Measurements from ENCODE around the gene CAPN7.

The CAPN7 gene

GRCh38 chr3:15204005-15204404 is 2.0 kb upstream of the CAPN7 start:
- DNase-seq: no peak

DNA sequence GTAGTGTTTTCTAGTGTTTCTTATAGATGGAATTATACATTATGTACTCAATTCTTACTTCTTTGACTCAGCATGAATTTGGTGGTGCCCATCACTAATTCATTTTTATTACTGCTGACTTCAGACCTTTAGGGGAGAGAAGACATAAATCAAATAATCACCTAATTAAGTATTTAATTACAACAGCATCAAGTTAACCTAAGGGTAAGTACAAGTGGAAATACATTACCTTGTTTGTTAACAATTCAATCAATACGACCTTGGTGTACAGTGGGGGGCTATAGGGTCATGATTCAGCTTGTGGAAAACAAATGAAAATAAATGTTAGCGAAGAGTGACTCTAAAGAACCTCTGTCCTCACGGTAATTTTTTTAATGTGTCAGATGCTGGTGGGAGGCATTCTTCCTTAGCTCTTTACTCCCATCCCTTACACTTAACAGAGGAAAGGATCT is 538 bp upstream of the CAPN7 start:
- no peak for DNase-seq

DNA sequence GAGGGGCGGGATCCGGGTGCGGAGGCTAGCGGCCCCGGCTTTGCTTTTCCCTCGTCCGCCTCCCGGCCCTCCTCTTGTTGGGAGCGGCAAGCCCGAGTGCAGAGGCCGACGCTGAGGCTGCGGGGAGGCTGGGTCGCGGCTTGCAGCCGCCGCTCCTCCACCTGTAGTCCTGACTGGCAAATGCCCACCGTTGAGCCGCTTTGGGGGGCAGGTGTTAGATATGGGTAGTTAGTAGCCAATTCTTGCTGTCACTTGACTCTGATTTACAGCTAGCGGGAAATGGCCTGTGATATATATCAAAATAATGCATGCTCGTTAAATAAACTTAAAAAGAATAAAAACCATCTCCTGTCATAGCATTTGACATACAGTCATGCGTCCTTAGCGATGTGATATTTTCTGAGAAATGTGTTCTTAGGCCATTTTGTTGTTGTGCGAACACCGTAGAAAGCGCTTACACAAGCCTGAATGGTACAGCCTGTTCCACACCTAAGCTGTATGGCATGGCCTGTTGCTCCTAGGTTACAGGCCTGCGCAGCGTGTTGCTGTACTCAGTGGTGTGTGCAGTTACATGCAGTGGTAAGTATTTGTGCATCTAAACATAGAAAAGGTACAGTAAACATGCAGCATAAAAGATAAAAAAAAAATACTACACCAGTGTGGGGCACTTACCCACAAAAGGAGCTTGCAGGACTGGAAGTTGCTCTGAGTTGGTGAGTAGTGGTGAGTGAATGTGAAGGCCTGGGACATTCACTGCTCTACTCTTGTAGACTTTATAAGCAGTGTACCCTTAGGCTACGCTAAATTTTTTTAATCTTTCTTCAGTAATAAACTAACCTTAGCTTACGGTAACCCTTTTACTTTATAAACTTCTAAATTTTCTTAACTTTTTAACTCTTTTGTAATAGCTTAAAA is 873 bp downstream of the CAPN7 start:
- DNase-seq: no peak

GRCh38 chr3:15207836-15208504 is 1.9 kb downstream of the CAPN7 start:
- no peak for DNase-seq

DNA sequence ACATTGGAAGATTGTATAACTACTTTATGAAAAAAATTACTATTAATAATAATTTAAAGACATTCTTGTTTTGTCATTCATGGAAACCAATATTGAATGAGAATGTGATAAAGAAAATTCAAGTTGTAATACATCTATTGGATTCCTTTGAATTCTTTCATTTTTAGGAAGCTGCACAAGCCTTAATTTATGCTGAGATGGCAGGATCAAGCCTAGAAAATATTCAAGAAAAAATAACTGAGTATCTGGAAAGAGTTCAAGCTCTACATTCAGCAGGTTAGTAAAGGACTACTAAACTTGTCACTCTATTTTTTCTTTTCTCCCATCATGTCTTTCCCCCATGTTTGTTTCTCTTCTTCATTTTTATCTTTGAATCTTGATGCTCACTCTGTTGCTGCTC is 5.9 kb downstream of the CAPN7 start:
- DNase-seq: no peak

DNA sequence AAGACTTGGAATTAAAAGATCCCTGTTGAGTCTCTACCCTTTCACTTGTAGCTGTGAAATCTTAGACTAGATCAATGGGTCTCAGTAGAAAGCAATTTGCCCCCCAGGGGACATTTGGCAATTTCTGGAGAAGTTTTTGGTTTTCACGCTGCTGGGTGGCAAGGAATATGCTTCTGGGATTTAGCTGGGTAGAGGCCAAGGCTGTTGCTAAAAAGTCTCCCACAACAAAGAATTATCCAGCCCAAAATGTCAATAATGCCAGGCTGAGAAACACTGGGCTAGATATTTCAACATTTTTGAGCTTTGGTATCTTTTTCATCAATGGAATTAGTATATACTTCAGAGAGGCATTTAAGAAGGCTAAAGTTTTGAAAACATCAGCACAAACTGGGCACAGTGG is 8.7 kb downstream of the CAPN7 start:
- DNase-seq: no peak

DNA sequence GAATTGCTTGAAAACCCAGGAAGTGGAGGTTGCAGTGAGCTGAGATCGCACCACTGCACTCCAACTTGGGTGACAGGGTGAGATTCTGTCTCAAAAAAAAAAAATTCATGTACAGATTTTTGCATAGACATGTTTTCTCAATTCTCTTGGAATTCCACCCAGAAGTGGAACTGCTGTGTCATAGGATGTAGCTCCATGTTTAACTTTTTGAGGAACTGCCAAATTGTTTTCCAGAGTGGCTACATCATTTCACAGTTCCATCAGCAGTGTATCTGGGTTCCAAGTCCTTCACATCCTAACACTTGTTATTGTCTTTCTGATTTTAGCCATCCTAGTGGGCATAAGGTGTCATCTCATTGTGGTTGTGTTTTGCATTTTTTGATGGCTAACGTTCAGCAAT is 9.9 kb downstream of the CAPN7 start:
- DNase-seq: no peak

- no peak for DNase-seq
Observed at GRCh38 chr3:15216501-15216900, 10.5 kb downstream of the CAPN7 start.

GRCh38 chr3:15217011-15217671 is 11.1 kb downstream of the CAPN7 start:
- DNase-seq: no peak

GRCh38 chr3:15217841-15218267 is 11.8 kb downstream of the CAPN7 start:
- DNase-seq: no peak

GRCh38 chr3:15218689-15219088 is 12.6 kb downstream of the CAPN7 start:
- DNase-seq: no peak

GRCh38 chr3:15220056-15220455 is 14.0 kb downstream of the CAPN7 start:
- DNase-seq: no peak

GRCh38 chr3:15220661-15221060 is 14.6 kb downstream of the CAPN7 start:
- DNase-seq: no peak

DNA sequence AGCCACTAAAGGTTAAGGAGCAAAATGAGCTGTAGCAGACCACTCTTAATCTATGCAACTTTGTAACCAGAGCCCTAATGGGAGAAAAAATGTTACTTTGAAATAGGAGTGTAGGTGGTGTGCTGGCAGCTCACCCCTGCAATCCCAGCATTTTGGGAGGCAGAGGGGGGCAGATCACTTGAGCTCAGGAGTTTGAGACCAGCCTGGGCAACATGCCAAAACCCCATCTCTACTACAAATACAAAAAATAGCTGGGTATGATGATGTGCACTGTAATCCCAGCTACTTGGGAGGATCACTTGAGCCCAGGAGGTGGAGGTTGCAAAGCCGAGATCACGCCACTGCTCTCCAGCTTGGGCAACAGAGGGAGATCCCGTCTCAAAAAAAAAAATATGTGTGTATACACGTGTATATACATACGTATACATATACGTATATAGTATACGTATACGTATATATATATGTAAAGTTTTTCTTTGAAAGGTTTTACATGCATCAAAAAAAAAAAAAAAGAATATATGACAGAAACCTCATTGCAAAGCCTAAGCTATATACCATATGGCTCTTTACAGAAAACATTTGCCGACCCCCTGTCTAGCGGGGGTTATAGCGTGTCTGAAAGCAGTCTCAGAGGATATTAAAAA is 15.7 kb downstream of the CAPN7 start:
- DNase-seq: no peak

DNA sequence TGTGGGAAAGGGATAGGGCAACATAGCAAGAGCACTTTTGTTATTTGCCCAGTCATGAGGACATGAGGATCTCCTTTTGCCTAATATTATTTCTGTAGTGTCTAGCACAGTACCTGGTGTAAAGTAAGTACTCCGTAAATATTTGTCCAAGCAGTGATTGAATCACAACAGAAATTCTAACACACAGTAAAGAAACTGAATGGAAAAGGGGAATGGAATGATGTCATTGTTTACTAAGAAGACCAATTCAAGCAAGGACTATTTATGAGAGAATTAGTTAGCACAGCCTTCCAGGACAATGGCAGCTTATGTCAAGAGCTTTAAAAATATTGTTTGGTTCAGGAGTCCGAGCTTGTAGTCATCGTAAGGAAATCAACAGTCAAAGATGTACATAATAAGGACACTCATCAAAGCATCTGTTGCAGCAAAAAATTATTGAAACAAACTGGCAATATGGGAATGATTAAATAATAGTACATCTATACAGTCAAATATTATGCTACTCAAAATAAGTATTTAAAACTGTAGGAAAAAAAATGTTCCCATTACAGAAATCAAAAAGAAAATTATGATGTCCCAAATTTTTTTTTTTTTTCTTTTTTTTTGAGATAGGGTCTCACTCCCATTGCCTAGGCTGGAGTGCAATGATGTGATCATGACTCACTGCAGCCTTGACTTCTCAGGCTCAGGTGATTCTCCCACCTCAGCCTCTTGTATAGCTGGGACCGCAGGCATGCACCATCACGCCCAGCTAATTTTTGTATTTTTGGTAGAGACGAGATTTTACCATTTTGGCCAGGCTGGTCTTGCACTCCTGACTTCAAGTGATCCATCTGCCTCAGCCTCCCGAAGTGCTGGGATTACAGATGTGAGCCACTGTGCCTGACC is 17.9 kb downstream of the CAPN7 start:
- no peak for DNase-seq

- no peak for DNase-seq
Observed at GRCh38 chr3:15228147-15228546, 22.1 kb downstream of the CAPN7 start.

DNA sequence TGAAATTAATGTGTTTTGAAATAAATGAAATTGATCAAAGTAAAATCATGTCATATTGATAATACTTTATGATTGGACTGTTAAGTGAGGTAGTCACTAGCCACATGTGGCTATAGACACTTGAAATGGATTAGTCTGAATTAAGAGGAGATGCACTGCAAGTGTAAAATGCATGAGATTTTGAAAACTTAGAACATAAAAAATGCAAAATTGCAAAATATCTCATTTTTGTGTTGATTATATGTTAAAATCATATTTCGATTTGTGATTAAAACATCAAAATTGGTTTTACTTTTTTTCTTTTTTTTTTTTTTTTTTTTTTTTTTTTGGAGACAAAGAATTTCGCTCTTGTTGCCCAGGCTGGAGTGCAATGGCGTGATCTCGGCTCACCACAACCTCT is 23.2 kb downstream of the CAPN7 start:
- no peak for DNase-seq

- no peak for DNase-seq
Observed at GRCh38 chr3:15241341-15241740, 35.3 kb downstream of the CAPN7 start.

DNA sequence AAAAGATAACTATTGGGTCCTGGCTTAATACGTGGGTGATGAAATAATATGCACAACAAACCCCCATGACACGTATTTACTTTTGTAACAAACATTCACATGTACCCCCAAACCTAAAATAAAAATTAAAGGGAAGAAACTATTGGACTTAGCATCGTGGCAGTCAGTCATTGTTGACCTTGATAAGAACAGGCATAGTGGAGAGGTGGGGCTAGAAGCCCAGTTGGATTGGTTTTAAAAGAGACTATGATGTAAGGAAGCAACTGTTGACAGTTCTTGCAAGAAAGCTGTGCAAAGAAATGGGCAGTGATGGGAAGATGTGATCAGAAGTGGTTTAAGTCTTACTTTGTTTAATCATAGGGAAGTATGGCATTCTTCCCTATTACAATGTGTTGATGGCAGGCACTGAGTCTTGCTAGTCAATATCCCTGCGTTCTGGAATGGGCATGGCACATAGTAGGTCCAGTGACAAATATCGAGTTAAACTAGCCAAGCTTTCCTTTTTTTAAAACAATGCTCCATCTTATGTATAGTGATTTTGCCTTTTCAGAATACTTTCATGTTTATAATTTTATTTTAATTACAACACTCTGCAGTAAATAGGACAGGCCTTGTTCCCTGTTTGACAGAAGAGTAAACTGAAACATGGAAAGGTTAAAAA is 37.9 kb downstream of the CAPN7 start:
- DNase-seq: no peak

- DNase-seq: no peak
Observed at GRCh38 chr3:15246186-15246585, 40.1 kb downstream of the CAPN7 start.

DNA sequence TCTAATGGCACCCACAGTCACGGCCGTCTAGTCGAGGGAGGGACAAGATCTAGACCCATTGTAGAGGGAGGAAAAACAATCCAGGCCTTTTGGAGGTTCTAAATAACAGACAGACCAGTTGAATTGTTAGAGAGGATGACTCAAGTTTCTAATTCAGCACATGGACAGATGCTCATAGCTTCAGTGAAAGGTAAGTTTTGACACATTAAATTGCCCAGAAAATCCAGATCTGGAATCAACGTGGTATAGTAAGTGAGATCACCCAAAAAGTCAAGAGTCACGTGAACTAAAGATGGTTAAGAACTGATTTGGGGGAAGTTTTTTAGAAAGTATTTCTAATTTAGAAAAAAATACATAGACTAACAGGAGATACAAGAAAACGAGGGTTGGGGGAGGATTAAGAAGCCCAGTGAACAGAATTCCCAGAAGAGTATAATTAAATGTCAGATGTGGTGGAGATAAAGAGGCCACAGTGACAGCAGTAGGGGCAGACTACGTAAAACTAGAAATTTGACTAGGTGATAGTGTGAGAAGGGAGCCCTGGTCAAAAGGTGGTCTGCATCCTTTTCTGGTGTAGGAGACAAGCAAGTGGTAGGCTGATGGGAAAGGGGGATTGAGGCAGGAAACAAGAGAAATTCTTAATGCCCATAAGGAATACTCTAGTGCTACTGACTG is 47.1 kb downstream of the CAPN7 start:
- DNase-seq: no peak
